Measurements from ENCODE around the gene RHCE.
"Not testable (repeated sequence)": the region's sequence is repeated elsewhere in the genome, so short reads cannot be mapped to it uniquely, and the experiment has no call there.

DNA sequence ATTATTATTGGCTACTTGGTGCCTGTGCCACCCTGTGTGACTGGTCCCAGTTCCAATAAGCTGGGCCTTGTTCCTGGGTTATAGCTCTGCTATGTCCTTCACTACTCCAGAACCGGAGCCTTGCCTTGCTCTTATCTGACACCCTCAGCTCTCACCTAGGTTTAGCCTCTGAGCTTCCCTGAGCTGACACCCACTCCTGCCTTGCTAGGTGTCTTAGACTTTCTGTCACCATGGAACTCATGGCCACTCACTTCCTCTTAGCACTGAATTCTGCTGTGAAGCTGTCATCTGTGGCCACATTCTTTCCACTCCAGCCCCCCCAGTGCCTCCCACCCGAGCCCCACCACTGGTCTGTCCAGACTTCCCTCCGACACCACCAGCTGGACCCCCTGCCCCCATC is 30.9 kb downstream of the RHCE start:
- TF ChIP-seq POLR2A (IDR thresholded peaks at IDR 0.05; ENCODE audit: control extremely low read depth in 1 of 2, low read depth in 2 of 2, low read length in 2 of 2); TEAD4 (IDR thresholded peaks at IDR 0.05; ENCODE audit: low read depth, low read length); MAFK (IDR thresholded peaks at IDR 0.05; ENCODE audit: low read depth, low read length); POLR2AphosphoS5 (IDR thresholded peaks at IDR 0.05; ENCODE audit: low read depth, low read length); EZH2 (IDR thresholded peaks at IDR 0.05; ENCODE audit: low read depth, low read length, severe bottlenecking); RAD21 (IDR thresholded peaks at IDR 0.05 in 1 of 2, conservative IDR thresholded peaks at IDR 0.05 in 1 of 2; ENCODE audit: low read depth in 2 of 2, low read length in 2 of 2): not testable (repeated sequence)
- TF ChIP-seq, protein P1, sequence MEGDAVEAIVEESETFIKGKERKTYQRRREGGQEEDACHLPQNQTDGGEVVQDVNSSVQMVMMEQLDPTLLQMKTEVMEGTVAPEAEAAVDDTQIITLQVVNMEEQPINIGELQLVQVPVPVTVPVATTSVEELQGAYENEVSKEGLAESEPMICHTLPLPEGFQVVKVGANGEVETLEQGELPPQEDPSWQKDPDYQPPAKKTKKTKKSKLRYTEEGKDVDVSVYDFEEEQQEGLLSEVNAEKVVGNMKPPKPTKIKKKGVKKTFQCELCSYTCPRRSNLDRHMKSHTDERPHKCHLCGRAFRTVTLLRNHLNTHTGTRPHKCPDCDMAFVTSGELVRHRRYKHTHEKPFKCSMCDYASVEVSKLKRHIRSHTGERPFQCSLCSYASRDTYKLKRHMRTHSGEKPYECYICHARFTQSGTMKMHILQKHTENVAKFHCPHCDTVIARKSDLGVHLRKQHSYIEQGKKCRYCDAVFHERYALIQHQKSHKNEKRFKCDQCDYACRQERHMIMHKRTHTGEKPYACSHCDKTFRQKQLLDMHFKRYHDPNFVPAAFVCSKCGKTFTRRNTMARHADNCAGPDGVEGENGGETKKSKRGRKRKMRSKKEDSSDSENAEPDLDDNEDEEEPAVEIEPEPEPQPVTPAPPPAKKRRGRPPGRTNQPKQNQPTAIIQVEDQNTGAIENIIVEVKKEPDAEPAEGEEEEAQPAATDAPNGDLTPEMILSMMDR (IDR thresholded peaks at IDR 0.05; ENCODE audit: control extremely low read depth in 1 of 3, insufficient read depth in 1 of 3, low read depth in 1 of 3, low read length in 3 of 3), result not testable (repeated sequence)

Measured in H1 (cell line).